Erythroblast (primary cell): ENCODE measurements around the gene TAPBP.

Source experiments
- DNase-seq, 2 experiments: peaks; one replicate each; lab custom pipeline; 2025; lab: John Stamatoyannopoulos, UW
- GATA1 ChIP-seq: IDR thresholded peaks from 2 replicates; pipeline ENCODE4 v1.6.1; 2011; ENCODE audit warnings: low read depth, mild to moderate bottlenecking, control low read depth, low read length, moderate library complexity
- POLR2A ChIP-seq: IDR thresholded peaks from 2 replicates; pipeline ENCODE4 v1.6.1; 2011; ENCODE audit warnings: mild to moderate bottlenecking, low read length

The TAPBP gene

DNA sequence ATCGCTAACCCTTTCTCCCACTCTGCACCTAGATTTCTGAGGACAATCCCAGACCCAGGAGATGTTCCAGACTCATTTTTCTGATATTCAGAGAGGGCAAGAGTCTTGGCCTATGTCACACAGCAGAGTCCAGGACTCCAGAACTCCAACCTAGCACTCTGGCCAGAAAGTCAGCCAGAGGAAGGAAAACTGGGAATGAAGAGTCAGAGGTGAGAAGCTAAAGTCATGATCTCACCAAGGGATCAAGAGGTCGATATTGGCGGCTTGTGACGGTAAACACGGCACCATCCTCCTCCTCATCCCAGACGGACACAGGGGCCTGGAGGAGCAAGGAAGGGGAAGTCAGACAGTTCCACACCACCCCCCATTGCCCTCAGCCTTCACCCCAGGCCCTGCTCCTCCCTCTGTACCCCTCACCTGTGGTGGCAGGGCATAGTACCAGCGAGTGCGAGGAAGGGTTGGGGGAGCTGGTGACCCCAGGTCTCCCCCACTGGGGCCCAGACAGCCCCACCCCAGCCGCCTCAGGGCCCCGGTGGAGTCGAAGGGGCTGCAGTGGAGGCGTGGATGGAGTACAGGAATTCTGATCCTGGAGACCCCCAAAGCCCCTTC lies 17.0 kb downstream of the TAPBP start:
- no peak for DNase-seq

GRCh38 chr6:33295621-33296369 lies 18.1 kb downstream of the TAPBP start:
- DNase-seq: no peak
- TF ChIP-seq GATA1 (no peak), POLR2A (no peak)

More for the DNA sequence above, 17.0 kb downstream of the TAPBP start:
- TF ChIP-seq GATA1: no peak
- TF ChIP-seq POLR2A: no peak

- TF ChIP-seq GATA1: no peak
- no peak for TF ChIP-seq POLR2A
These were observed 19.6 kb downstream of the TAPBP start for GRCh38 chr6:33294086-33294823.

GRCh38 chr6:33292996-33293682 lies 20.7 kb downstream of the TAPBP start:
- TF ChIP-seq POLR2A: no peak
- TF ChIP-seq GATA1: no peak
- DNase-seq: no peak

More at GRCh38 chr6:33294086-33294823, 19.6 kb downstream of the TAPBP start:
- DNase-seq: no peak

DNA sequence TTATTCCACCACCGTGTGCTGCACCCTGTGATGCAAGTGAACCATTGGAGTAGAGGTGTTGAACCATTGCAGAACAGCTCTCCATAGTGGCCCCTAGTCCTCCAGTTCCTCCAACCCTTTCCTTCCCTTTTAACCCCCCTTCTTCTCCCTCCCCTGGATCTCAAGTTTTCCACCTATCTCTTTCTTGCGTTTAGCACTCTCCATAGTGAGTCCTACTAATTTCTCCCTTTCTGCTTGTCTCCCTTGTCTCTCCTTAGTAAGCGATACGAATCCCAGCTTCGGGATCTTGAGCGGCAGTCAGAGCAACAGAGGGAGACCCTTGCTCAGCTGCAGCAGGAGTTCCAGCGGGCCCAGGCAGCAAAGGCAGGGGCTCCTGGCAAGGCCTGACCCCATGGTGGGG lies 23.4 kb downstream of the TAPBP start:
- TF ChIP-seq POLR2A (no peak), GATA1 (no peak)
- no peak for DNase-seq

- no peak for TF ChIP-seq GATA1
- TF ChIP-seq POLR2A: peak; percentile 64
- peak; percentile 72 to 77 for DNase-seq
These were observed 24.0 kb downstream of the TAPBP start for GRCh38 chr6:33289784-33290315.

GRCh38 chr6:33288921-33289783 lies 24.7 kb downstream of the TAPBP start, which contains the start of the genes PFDN6 and WDR46:
PFDN6 (plus strand) TSS chr6:33289601; CDS start chr6:33289857, 256 bp downstream.
WDR46 (minus strand) TSS chr6:33289239; CDS start chr6:33289170, 69 bp downstream.
- DNase-seq: peak; percentile 93 to 94
- peak; percentile 77 for TF ChIP-seq POLR2A
- peak; percentile 30 for TF ChIP-seq GATA1

DNA sequence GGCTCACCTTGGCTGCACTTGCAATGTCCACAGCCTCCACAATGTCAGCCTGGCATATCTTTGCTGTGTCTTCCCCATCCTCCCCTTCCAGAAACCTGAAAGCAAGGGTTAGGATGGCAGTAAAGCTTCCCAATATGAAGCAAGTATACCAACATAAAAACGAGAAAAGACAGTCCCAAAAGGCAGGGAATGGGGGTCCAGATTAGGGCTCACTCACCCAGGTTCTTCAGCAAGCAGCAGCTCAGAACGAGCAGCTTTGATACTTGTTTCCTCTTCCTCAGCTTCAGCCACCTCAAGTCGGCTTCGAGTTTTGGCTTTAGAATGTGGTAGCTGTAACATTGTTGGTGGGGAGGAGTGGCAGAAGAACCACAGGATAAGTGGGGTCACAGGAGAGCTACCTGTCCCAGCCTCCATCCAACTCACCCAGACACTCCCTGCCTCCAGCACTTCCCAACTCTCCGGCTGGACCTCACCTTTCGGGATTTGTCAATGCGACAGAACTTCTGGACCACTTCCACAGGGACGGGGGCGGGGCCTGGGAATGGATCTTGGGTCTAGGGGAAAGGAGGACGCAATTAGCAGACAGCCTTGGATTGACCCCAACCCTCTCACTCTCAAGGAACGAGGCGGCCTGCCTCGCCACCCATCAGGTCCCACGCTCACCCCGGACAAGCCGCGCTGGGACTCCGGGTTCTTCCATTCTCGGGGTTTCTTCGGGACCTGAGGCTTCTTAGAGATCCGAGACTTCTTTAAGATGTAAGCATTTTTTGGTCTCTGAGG lies 25.5 kb downstream of the TAPBP start:
- no peak for TF ChIP-seq POLR2A
- no peak for TF ChIP-seq GATA1
- no peak for DNase-seq

- no peak for DNase-seq
- TF ChIP-seq POLR2A: no peak
- no peak for TF ChIP-seq GATA1
These were observed 26.6 kb downstream of the TAPBP start for GRCh38 chr6:33286946-33287914.

- DNase-seq: peak; percentile 71
These were observed 28.7 kb downstream of the TAPBP start for GRCh38 chr6:33285214-33285613.

GRCh38 chr6:33280539-33280938 lies 33.3 kb downstream of the TAPBP start:
- no peak for TF ChIP-seq GATA1
- no peak for TF ChIP-seq POLR2A
- DNase-seq: no peak
